LNCaP clone FGC (cell line): ENCODE data around the gene SPRED2.

Experiments used
- DNase-seq: peaks from one replicate; pipeline ENCODE4 v3.0.0-alpha.2; 2011; ENCODE audit warnings: low read depth
- H3K4me3 ChIP-seq: 2 replicates; pipeline ENCODE4 v1.5.1; 2011; ENCODE audit warnings: mild to moderate bottlenecking, low read depth, low read length, control low read depth
- TF ChIP-seq, protein P1 (sequence below): IDR thresholded peaks from 2 replicates; pipeline ENCODE4 v1.5.1; 2012; ENCODE audit warnings: mild to moderate bottlenecking; ENCODE audit not compliant: control insufficient read depth, insufficient read depth; ENCODE audit errors: extremely low read depth

The SPRED2 gene

DNA sequence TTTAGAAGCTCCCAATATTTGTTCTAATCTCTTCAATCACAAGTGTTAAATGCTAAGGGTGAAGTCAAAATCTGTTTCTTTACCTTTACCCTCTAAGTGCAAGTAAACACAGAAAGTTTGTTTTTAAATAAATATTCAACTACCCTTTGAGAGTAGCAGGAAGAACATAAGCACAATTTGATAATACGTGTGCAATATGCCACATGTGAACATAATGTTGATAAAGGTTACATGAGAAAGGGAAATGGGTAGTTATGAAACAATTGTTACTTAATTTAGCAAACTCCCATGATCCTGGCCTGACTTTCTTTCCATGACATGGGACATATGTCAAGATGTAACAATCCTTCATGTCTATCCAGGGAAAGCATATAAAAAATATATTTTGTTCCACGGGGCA is 7.1 kb downstream of the SPRED2 start:
- DNase-seq: no peak
- TF ChIP-seq, protein P1, sequence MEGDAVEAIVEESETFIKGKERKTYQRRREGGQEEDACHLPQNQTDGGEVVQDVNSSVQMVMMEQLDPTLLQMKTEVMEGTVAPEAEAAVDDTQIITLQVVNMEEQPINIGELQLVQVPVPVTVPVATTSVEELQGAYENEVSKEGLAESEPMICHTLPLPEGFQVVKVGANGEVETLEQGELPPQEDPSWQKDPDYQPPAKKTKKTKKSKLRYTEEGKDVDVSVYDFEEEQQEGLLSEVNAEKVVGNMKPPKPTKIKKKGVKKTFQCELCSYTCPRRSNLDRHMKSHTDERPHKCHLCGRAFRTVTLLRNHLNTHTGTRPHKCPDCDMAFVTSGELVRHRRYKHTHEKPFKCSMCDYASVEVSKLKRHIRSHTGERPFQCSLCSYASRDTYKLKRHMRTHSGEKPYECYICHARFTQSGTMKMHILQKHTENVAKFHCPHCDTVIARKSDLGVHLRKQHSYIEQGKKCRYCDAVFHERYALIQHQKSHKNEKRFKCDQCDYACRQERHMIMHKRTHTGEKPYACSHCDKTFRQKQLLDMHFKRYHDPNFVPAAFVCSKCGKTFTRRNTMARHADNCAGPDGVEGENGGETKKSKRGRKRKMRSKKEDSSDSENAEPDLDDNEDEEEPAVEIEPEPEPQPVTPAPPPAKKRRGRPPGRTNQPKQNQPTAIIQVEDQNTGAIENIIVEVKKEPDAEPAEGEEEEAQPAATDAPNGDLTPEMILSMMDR: no peak
- no peak overlapping the region for H3K4me3 ChIP-seq

DNA sequence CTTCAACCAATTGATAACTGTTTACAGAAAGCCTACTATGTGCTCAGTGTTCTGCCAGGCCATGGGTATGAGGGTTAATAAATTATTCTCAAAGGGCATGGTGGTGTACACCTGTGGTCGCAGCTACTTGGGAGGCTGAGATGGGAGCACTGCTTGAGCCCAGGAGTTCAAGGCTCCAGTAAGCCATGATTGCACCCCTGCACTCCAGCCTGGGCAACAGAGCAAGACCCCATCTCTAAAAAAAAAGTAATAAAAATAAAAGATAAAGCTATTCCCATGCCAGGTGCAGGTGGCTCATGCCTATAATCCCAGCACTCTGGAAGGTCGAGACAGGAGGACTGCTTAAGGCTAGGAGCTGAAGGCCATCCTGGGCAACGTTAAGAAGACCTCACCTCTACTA is 8.0 kb downstream of the SPRED2 start:
- TF ChIP-seq, protein P1: no peak
- H3K4me3 ChIP-seq: no peak overlapping the region
- DNase-seq: no peak

DNA sequence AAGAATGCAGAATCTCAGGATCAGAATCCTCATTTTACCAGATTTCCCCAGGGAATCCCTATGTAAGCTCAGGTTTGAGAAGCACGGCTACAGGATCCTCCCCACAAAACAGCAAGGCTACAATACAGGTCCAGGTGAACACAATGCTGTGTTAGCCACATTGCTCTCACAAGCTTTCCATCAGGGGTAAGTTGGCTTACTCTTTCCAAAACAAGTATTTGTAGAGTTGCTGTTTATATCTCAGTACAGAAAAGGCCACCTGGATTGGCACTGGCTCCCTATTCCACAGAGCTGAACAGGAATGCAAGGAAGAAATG is 11.0 kb downstream of the SPRED2 start:
- TF ChIP-seq, protein P1: no peak
- no peak overlapping the region for H3K4me3 ChIP-seq
- DNase-seq: no peak

DNA sequence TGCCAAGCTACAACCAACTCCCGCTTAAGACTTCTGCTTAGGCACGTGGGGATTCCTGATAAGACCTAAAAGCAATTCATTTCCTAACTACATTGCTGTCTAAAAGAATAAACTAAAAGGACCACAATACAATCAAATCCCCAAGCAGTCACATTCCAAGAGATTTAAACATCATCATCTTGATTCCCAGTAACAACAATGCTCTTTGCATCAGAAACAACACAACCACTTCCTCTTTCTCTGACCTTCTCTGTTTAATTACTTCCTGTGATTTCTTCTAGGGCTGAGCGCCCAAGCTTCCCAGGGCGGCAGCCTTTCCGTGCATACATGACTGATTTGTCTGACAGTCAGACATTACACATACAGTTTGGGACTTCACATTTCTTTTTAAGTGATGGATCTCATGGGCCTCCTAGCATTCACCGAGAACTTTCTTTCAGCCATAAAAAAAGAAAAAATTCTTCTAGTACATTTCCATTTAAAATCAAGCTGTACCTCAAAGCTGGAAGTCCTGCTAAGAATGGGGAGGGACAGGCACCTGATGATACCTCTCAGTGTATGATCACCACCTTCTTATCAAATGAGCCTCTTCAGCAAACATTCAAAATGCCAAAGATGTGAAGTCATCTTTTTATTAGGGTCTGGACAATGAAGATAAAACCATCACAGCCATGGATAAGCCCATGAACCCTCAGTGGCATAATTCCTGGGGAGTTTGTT is 11.5 kb downstream of the SPRED2 start:
- no peak for DNase-seq
- H3K4me3 ChIP-seq: no peak overlapping the region
- TF ChIP-seq, protein P1: no peak

DNA sequence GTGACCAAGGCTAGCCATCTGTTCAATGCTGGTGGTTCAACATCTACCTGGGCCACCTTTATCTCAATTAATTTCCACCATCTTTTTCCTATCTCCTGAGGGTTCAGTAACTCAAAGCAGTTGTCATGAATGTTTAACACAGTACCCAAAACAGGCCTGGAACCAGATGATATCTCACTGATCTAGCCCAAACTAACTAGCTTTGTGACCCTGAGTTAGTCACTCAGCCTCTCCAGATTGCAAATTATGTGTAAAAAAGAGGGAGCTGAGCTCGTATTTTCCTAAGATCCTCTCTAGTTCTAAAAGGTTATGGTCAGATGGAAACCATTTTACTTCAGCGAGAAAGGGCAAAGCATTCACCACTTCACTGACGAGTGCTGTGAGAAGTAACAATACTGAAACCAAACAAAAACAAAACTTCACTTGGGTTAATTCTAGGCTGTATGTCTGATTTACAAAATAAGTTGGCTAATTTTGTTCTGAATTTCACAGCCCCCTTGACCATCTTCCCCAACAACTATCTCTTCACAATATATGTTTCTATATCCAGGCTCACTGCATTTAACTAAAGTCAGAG is 14.8 kb downstream of the SPRED2 start:
- DNase-seq: no peak
- TF ChIP-seq, protein P1: no peak
- H3K4me3 ChIP-seq: no peak overlapping the region

DNA sequence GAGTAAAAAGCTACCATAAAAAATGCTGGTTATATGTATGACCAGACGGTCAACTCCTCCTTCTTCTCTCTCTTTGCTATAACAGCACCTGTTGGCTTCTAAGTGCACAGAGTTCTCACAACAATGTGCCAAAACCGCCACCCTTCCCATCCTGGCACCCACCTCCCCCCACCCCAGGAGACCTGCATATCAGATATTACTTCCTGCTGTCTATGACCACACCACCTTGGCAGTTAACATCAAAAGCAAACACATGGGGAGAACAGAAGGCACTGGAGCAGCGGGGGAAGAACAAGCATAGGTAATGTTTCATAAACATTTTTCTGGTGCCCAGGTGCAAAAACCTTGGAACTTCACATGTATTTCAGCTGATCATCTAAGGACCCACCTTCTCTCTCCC is 15.5 kb downstream of the SPRED2 start:
- TF ChIP-seq, protein P1: no peak
- DNase-seq: peak; percentile 84

DNA sequence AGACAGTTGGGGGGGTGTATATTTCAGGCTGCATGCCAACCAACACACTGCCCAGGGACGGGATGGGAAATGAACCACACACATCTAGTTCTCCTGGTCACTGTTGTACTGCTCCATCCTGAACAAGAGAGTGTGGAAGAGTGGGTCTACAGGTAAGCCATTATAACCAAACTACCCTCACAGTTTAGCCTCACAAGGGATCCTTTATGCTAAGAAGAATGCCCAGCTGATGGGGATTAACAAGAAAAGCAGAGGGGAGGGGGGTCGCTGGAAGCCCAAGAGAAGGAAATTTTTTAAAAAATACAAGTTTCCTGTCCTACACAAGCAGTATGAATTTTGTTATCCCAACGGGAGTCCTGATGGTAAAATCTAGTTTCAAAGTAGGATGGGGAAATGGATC is 16.1 kb downstream of the SPRED2 start:
- no peak overlapping the region for H3K4me3 ChIP-seq
- DNase-seq: no peak
- TF ChIP-seq, protein P1: no peak

More for the DNA sequence above, 15.5 kb downstream of the SPRED2 start:
- no peak overlapping the region for H3K4me3 ChIP-seq
